ENCODE results near the gene SLC49A3.
"Not testable (repeated sequence)": the region's sequence is repeated elsewhere in the genome, so short reads cannot be mapped to it uniquely, and the experiment has no call there.

SLC49A3 gene

GRCh38 chr4:650951-651883 lies 37.7 kb downstream of the SLC49A3 start:
- DNase-seq = no peak

GRCh38 chr4:650461-650860 lies 38.5 kb downstream of the SLC49A3 start:
- DNase-seq = no peak

GRCh38 chr4:649751-650310 lies 39.1 kb downstream of the SLC49A3 start:
- DNase-seq = no peak

- no peak for DNase-seq
Measured at GRCh38 chr4:649293-649625, 39.7 kb downstream of the SLC49A3 start.

- no peak for DNase-seq
Measured at GRCh38 chr4:648579-649292, 40.2 kb downstream of the SLC49A3 start.

- DNase-seq = no peak
Measured at GRCh38 chr4:647481-647880, 41.5 kb downstream of the SLC49A3 start.

GRCh38 chr4:646460-646859 lies 42.5 kb downstream of the SLC49A3 start:
- DNase-seq = no peak

- DNase-seq = not testable (repeated sequence)
Measured at GRCh38 chr4:642366-642765, 46.6 kb downstream of the SLC49A3 start.

- no peak for DNase-seq
Measured at GRCh38 chr4:637536-638280, 51.2 kb downstream of the SLC49A3 start.

- no peak for DNase-seq
Measured at GRCh38 chr4:636628-637159, 52.3 kb downstream of the SLC49A3 start.

GRCh38 chr4:635851-636627 lies 52.9 kb downstream of the SLC49A3 start:
- DNase-seq = no peak

- not testable (repeated sequence) for DNase-seq
Measured at GRCh38 chr4:635066-635835, 53.7 kb downstream of the SLC49A3 start.

- no peak for DNase-seq
Measured at GRCh38 chr4:634599-634985, 54.4 kb downstream of the SLC49A3 start.

GRCh38 chr4:633976-634598 lies 54.9 kb downstream of the SLC49A3 start:
- DNase-seq = no peak

GRCh38 chr4:633406-633805 lies 55.5 kb downstream of the SLC49A3 start:
- DNase-seq = no peak

GRCh38 chr4:632926-633325 lies 56.0 kb downstream of the SLC49A3 start:
- no peak for DNase-seq

GRCh38 chr4:632196-632790 lies 56.7 kb downstream of the SLC49A3 start:
- no peak for DNase-seq
